ENCODE measurements around the gene ATP11A.
"Not testable (repeated sequence)": the region's sequence is repeated elsewhere in the genome, so short reads cannot be mapped to it uniquely, and the experiment has no call there.

Gene ATP11A

DNA sequence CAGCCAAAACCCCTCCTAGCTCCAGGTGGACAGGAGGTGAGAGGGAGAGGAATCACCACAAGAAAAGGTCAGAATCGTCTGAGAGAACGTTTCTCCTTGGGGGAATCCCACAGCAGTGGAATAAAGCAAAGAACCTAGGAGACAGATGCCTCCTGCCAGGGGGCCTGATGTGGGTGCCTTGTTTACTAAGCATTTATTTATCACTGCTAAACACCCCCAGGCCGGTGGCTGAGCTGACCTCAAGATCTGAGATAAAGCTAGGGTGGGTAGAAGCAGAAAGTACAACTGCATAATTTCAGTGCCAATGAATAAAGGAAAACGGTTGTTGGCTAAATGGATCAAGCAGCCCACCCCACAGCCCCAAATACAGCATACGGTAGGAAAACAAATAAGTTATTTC, 33.9 kb upstream of the ATP11A start:
- no peak for DNase-seq (ENCODE audit: low spot score in 2 of 2)
- H3K36me3 ChIP-seq (replicated peaks): no peaks in the 10 kb centered on the region
- H3K4me1 ChIP-seq: no peaks in the 10 kb centered on the region
- no peak overlapping the region for H3K4me3 ChIP-seq
- H3K9me3 ChIP-seq: no peaks in the 10 kb centered on the region
- in situ Hi-C loops (cut with MboI; ENCODE audit: low sequenced_read_pairs): no loop called here
- no peaks in the 10 kb centered on the region for H3K27me3 ChIP-seq (ENCODE audit: low read depth)

DNA sequence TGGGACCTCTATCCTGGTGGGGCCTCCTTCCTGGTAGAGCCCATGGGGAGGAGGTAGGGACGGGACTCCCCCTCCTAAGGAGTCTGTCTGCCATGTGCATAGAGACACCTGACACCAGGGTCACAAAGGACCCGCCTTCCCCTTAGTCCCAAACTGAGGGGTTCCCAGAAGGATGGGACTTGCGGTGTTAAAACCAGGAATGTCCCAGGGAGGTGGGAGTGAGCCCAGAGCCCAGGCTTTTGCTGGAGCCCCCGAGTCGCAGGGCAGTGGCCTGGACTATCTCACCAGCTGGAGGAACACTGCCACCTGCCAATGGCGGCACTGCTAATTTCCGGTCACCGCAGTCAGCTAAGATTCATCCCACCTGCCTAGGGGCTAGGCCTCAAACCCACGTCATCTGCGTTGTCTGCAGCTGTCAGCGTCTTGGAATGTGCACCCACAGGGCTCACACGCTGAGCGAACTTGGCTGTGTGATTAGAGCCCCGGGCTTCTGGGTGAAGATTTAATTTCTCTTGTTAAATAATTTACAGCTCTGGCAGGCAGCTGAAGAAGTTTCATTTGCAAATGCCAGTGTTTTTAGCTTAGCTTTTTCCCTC, 31.9 kb upstream of the ATP11A start:
- H3K4me3 ChIP-seq: no peak overlapping the region
- no peaks in the 10 kb centered on the region for H3K9me3 ChIP-seq
- no peaks in the 10 kb centered on the region for H3K27me3 ChIP-seq (ENCODE audit: low read depth)
- in situ Hi-C loops (cut with MboI; ENCODE audit: low sequenced_read_pairs): no loop called here
- no peaks in the 10 kb centered on the region for H3K4me1 ChIP-seq
- H3K36me3 ChIP-seq (replicated peaks): no peaks in the 10 kb centered on the region
- DNase-seq (ENCODE audit: low spot score in 2 of 2): no peak

DNA sequence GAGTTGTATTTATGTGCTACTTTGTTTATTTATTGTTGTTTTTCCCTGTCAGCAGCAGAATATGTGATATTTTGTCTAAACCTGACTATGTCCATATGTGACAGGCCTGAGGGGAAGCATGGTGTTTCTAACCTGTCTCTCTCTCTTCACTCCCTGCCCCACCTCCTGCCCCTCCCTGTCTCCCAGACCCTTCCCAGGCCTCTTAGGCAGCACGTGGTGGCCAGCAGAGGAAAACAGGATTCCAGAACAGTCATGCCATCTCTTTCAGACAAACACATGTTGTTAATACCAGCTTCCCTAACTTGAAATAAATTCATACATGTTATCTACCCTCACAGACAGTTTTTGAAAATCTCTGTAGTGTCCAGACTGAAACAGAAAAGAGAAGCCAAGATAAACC, 31.0 kb upstream of the ATP11A start:
- no peaks in the 10 kb centered on the region for H3K27me3 ChIP-seq (ENCODE audit: low read depth)
- H3K4me1 ChIP-seq: no peaks in the 10 kb centered on the region
- no peaks in the 10 kb centered on the region for H3K36me3 ChIP-seq (replicated peaks)
- in situ Hi-C loops (cut with MboI; ENCODE audit: low sequenced_read_pairs): no loop called here
- no peaks in the 10 kb centered on the region for H3K9me3 ChIP-seq
- no peak overlapping the region for H3K4me3 ChIP-seq
- no peak for DNase-seq (ENCODE audit: low spot score in 2 of 2)

DNA sequence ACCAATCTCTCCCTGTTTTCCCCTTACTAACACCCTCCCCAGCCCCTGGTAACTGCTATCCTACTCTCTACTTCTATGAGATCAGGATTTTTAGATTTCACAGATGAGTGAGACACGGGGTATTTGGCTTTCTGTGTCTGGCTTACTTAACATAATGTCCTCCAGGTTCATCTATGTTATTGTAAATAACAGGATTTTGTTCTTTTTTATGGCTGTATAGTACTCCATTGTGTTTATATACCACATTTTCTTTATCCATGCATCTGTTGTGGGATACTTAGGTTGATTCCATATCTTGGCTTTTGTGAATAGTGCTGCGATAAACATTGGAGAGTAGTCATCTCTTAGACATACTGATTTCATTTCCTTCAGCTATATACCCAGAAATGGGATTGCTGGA, 28.5 kb upstream of the ATP11A start:
- Histone ChIP-seq H3K9me3 (no peaks in the 10 kb centered on the region), H3K36me3 (replicated peaks) (no peaks in the 10 kb centered on the region), H3K27me3 (ENCODE audit: low read depth) (no peaks in the 10 kb centered on the region), H3K4me3 (no peak overlapping the region), H3K4me1 (no peaks in the 10 kb centered on the region)
- in situ Hi-C loops (cut with MboI; ENCODE audit: low sequenced_read_pairs): no loop called here
- no peak for DNase-seq (ENCODE audit: low spot score in 2 of 2)

DNA sequence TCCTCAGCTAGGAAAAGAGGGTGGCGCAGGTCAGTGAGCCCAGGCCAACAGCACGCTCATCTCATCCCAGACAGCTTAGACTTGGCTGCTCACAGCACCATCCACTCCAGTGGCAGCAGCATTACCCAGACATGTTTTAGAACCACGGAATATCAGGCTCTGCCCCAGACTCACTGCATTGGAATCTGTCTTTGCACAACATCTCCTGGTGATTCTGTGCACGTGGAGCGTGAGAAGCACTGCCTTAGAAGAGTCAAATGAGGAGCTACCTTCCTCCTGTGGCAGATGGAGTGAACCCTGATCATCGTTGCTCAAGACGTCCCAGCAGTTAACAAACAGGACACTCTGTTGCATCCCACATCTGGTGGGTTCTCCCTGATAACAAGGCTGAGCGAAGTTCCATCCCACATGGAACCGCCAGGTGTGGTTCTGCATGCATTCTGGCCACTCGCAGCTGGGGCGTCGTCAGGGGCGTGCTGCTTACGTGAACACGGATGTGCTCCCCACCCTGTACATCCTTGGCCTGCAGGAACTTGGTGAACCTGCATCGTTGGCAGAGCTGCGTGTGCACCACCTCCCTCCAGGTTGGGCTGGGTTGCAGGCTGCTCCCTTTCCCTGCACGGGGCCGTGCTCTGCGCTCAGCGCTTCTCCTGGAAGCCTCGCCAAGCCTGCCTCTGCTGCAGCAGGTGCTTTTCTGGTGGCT, 25.2 kb upstream of the ATP11A start:
- in situ Hi-C loops (cut with MboI; ENCODE audit: low sequenced_read_pairs): no loop called here
- Histone ChIP-seq H3K36me3 (replicated peaks) (no peaks in the 10 kb centered on the region), H3K4me1 (no peaks in the 10 kb centered on the region), H3K9me3 (no peaks in the 10 kb centered on the region), H3K4me3 (no peak overlapping the region), H3K27me3 (ENCODE audit: low read depth) (no peaks in the 10 kb centered on the region)
- DNase-seq (ENCODE audit: low spot score in 2 of 2): no peak

DNA sequence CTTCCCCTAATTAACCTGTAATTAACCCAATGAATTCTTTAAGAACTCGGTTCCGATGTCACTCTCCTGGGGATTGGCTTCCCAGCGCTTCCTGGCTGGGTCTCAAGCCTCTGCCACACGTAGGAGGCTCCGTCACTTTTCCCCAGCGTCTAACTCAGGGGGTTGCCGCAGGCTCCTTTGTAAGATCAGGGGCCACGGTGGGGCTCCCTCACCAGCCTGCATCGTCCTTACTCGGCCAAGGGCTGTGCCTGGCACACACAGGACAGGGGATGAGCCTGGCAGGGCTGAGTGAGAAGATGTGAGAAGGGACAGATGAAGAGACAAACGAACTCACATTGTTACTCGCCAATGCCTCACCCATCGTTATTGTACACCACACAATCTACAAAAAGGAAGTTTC, 20.9 kb upstream of the ATP11A start:
- no peaks in the 10 kb centered on the region for H3K36me3 ChIP-seq (replicated peaks)
- in situ Hi-C loops (cut with MboI; ENCODE audit: low sequenced_read_pairs): no loop called here
- H3K27me3 ChIP-seq (ENCODE audit: low read depth): no peaks in the 10 kb centered on the region

DNA sequence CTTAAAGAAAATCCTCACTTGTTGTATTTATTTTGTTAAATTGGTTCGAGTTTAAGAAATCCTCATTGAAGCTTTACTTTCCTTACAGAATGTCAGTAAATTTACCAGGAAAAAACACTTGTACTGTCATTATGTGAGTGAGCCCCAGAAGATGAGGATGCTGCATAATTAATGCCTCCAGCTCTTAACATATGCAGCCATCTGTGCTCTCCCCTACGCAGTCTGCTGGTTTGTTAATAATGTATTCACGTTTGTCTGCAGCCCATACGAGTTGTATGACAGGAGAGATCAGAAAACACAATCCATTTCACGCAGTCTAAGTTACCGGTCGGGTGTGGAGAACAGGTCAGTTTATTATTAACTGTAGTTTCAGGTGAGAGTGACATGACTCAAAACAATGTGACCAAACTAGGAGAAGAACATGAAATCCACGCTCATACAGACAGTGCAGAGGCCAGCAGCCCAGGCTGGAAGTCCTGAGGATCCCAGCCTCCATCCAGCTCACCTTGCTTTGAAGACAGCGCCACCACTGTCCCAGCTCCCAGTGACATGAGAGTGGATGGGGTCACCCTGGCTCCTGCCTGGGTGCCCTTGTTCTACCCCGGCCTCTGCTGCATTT, 19.8 kb upstream of the ATP11A start:
- no peak overlapping the region for H3K4me3 ChIP-seq
- in situ Hi-C loops (cut with MboI; ENCODE audit: low sequenced_read_pairs): no loop called here
- no peaks in the 10 kb centered on the region for H3K9me3 ChIP-seq
- no peaks in the 10 kb centered on the region for H3K27me3 ChIP-seq (ENCODE audit: low read depth)
- DNase-seq (ENCODE audit: low spot score in 2 of 2): no peak
- no peaks in the 10 kb centered on the region for H3K4me1 ChIP-seq
- no peaks in the 10 kb centered on the region for H3K36me3 ChIP-seq (replicated peaks)

More for the DNA sequence above, 20.9 kb upstream of the ATP11A start:
- Histone ChIP-seq H3K9me3 (no peaks in the 10 kb centered on the region), H3K4me3 (no peak overlapping the region), H3K4me1 (no peaks in the 10 kb centered on the region)
- no peak for DNase-seq (ENCODE audit: low spot score in 2 of 2)

DNA sequence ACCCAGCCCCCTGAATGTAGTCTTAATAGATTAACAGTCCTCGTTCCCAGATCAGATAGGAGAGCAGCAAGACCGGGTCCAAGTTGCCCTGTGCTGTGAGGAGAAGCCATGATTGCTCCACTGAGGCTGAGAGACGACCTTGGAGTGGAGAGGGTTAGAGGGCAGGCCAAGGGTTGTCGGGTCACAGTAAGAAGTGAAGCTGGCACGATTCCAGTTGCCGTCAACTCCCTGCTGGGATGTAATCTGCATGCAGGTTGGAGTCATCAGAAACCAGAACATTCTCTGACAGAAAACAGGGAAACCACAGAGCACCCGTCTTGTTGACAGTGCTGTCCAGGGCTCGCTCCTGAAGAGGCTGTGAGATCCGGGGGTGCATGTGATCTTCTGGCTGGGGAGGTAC, 19.0 kb upstream of the ATP11A start:
- no peaks in the 10 kb centered on the region for H3K36me3 ChIP-seq (replicated peaks)
- H3K4me1 ChIP-seq: no peaks in the 10 kb centered on the region
- H3K9me3 ChIP-seq: no peaks in the 10 kb centered on the region
- H3K4me3 ChIP-seq: no peak overlapping the region
- DNase-seq (ENCODE audit: low spot score in 2 of 2): no peak
- H3K27me3 ChIP-seq (ENCODE audit: low read depth): no peaks in the 10 kb centered on the region
- in situ Hi-C loops (cut with MboI; ENCODE audit: low sequenced_read_pairs): no loop called here

DNA sequence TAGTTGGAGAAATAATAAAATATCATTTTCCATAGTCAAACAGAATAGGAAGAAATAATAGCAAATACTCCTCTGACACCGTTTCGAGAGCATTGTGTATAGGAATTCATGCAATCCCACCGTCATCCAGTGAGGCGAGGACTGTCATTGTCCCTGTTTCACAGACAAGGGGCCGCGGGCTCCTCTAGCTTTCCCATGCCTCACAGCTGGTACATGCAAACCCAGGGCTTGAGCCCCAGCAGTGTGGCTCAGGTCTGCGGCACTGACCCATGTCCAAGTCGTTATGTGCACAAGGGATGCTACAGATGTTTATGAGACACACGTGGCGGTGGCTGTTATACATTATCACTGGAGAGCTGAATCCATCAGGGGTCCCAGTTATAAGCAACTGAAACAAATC, 18.5 kb upstream of the ATP11A start:
- Histone ChIP-seq H3K9me3 (no peaks in the 10 kb centered on the region), H3K27me3 (ENCODE audit: low read depth) (no peaks in the 10 kb centered on the region), H3K36me3 (replicated peaks) (no peaks in the 10 kb centered on the region), H3K4me3 (no peak overlapping the region), H3K4me1 (no peaks in the 10 kb centered on the region)
- no peak for DNase-seq (ENCODE audit: low spot score in 2 of 2)
- in situ Hi-C loops (cut with MboI; ENCODE audit: low sequenced_read_pairs): no loop called here

DNA sequence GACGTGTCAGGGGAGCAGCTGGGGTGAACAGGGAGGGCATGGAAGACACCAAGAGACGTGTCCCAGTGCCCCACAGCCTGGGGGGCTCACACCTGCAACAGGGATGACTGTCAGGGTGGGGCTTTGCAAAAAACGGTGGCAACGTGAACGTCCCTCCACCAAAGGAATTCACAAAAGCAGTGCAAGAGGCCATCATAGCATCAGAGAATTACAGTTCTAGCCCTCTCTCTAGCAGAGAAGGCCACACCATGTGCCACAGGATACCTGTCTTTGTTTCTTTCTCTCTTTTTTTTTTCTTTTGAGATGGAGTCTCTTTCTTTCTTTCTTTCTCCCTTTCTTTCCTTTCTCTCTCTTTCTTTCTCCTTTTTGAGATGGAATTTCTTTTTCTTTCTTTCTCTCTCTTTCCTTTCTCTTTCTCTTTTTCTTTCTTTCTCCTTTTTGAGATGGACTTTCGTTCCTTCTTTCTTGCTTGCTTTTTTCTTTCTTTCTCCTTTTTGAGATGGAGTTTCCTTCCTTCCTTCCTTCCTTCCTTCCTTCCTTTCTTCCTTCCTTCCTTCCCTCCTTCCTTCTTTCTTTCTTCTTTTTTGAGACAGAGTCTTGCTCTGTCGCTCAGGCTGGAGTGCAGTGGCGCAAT, 17.1 kb upstream of the ATP11A start:
- Histone ChIP-seq H3K27me3 (ENCODE audit: low read depth) (no peaks in the 10 kb centered on the region), H3K36me3 (replicated peaks) (no peaks in the 10 kb centered on the region), H3K4me3 (no peak overlapping the region), H3K4me1 (no peaks in the 10 kb centered on the region), H3K9me3 (no peaks in the 10 kb centered on the region)
- DNase-seq (ENCODE audit: low spot score in 2 of 2): no peak
- in situ Hi-C loops (cut with MboI; ENCODE audit: low sequenced_read_pairs): no loop called here

DNA sequence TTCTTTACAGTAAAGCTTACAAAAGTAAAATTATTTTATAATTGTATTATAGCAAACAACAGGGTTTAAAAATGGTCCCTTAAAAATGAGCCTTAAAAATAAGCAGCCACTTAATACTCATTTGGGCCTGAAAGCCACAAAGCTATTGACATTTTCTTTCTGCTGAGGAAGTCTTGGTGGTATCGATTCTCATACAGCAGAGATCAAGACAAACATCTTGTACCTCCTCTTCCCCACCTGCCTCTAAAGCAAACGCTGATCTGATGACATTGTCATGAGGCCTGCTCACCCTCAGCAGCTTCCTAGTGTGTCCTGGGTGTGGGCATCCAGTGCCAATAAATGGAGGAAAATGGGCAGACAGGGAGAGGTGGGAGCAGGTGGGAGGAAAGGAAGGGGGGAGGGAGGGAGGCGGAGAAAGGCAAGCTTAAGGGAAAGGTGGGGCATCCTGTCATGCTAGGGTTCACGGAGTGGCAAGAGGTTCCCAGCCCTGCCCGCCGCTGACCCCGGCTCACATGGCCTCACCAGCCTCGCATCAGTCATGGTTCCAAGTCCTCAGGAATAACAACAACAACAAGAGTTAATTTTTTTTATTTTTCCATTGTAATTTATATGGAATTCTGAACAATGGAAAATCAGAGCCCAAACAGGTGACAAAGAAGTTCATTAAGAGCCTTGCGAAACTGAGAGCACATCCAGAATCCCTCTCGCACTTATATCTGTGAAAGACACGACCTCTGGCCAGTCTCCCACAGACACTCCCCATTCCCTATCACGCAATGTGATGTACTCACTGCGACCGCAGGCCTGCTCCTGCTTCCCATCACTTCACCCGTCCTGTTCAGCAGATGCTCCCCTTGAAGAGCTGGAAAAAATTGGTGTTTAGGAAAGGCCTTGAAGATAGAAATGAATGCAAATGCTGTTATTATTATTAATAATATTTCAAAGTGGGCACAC, 15.1 kb upstream of the ATP11A start:
- H3K27me3 ChIP-seq (ENCODE audit: low read depth): no peaks in the 10 kb centered on the region
- in situ Hi-C loops (cut with MboI; ENCODE audit: low sequenced_read_pairs): no loop called here
- no peaks in the 10 kb centered on the region for H3K4me1 ChIP-seq
- DNase-seq (ENCODE audit: low spot score in 2 of 2): no peak
- no peaks in the 10 kb centered on the region; the same call in 1 of the 2 replicates for H3K9me3 ChIP-seq
- no peak overlapping the region for H3K4me3 ChIP-seq
- no peaks in the 10 kb centered on the region for H3K36me3 ChIP-seq (replicated peaks)

DNA sequence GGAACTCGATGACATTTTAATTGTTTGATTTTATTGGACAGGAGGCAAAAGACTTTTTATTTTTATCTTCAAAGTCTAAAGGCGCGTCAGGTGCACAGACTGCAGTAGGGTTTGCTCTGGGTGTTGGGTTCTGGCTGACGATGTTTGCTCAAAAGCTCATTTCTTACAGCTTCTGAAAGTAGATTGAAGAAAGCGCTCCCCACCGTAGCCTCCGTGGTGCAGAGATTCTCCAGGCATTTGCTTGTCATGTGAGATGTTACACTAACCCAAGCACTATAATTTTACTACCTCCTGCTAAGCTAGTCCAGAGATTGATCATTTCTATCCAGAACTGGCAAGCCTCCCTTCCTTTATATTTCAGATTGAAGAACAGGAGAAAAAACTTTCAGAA, 14.5 kb upstream of the ATP11A start:
- Histone ChIP-seq H3K9me3 (no peaks in the 10 kb centered on the region; the same call in 1 of the 2 replicates), H3K36me3 (replicated peaks) (no peaks in the 10 kb centered on the region), H3K27me3 (ENCODE audit: low read depth) (no peaks in the 10 kb centered on the region), H3K4me3 (no peak overlapping the region), H3K4me1 (no peaks in the 10 kb centered on the region)
- in situ Hi-C loops (cut with MboI; ENCODE audit: low sequenced_read_pairs): no loop called here
- no peak for DNase-seq (ENCODE audit: low spot score in 2 of 2)

DNA sequence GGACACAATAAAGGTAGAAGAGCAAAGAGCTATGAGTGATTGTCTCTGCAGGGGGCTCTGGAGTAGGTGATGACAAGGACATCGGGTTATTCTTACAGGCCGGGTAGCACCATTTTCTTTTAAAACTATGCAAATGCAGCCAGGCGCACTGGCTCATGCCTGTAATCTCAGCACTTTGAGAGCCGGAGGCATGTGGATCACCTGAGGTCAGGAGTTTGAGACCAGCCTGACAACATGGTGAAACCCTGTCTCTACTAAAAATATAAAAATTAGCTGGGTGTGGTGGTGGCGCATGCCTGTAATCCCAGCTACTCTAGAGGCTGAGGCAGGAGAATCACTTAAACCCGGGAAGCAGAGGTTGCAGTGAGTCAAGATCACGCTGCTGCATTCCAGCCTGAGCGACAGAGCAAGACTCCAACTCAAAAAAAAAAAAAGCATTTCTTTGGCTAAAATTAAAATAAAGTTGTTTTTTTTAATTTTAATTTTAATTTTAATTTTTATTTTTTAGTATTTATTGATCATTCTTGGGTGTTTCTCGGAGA, 12.3 kb upstream of the ATP11A start:
- in situ Hi-C loops (cut with MboI; ENCODE audit: low sequenced_read_pairs); H3K9me3 ChIP-seq; H3K4me3 ChIP-seq: not testable (repeated sequence)

More for the DNA sequence above, 12.3 kb upstream of the ATP11A start:
- not testable (repeated sequence) for DNase-seq (ENCODE audit: low spot score in 2 of 2); H3K27me3 ChIP-seq (ENCODE audit: low read depth); H3K4me1 ChIP-seq; H3K36me3 ChIP-seq (replicated peaks)
